Endodermal cell (in vitro differentiated cells): ENCODE data around the gene FBXO21. TPM values are rescaled to one million over a fixed set of nuclear protein-coding genes. Genes with fewer than 3 reads are reported as not detected.
A peak's percentile ranks its signal among the peaks of the same experiment; 100 is the strongest.

Experiments used
- DNase-seq: peaks from one replicate; pipeline ENCODE4 v3.0.0-alpha.2; 2017
- H3K27ac ChIP-seq: 2 replicates; pipeline ENCODE4 v1.5.1; 2013; ENCODE audit warnings: mild to moderate bottlenecking, low read depth, low read length, moderate library complexity
- H3K27me3 ChIP-seq: 2 replicates; pipeline ENCODE4 v1.6.1; 2013; ENCODE audit warnings: mild to moderate bottlenecking, low read length, moderate library complexity; ENCODE audit not compliant: insufficient read depth, control insufficient read depth, poor library complexity, severe bottlenecking
- H3K36me3 ChIP-seq: 2 replicates; pipeline ENCODE4 v1.7.0; 2013; ENCODE audit warnings: mild to moderate bottlenecking, low read length, moderate library complexity; ENCODE audit not compliant: control insufficient read depth, insufficient read depth
- H3K4me1 ChIP-seq: one replicate; pipeline ENCODE4 v1.7.0; 2013; ENCODE audit warnings: low read length; ENCODE audit not compliant: control insufficient read depth, insufficient read depth
- H3K4me3 ChIP-seq: 2 replicates; pipeline ENCODE4 v1.5.1; 2013; ENCODE audit warnings: mild to moderate bottlenecking, low read length, moderate library complexity
- H3K9ac ChIP-seq: 2 replicates; pipeline ENCODE4 v1.6.1; 2013; ENCODE audit warnings: mild to moderate bottlenecking, low read length, moderate library complexity; ENCODE audit not compliant: poor library complexity, severe bottlenecking; ENCODE audit errors: extremely low read depth
- H3K9me3 ChIP-seq: 2 replicates; pipeline ENCODE4 v1.6.1; 2013; ENCODE audit warnings: mild to moderate bottlenecking, low read length, moderate library complexity; ENCODE audit not compliant: control insufficient read depth
- H3K27ac Mint-ChIP-seq: 2 replicates; pipeline ENCODE4 v1.8.0; 2020; ENCODE audit warnings: mixed read lengths
- H3K27me3 Mint-ChIP-seq: 2 replicates; pipeline ENCODE4 v1.8.0; 2021; ENCODE audit warnings: mild to moderate bottlenecking, mixed read lengths; ENCODE audit not compliant: insufficient read depth
- H3K36me3 Mint-ChIP-seq: 2 replicates; pipeline ENCODE4 v1.8.0; 2020; ENCODE audit warnings: low read depth, mixed read lengths
- H3K4me1 Mint-ChIP-seq: 2 replicates; pipeline ENCODE4 v1.8.0; 2020; ENCODE audit warnings: mixed read lengths
- H3K4me3 Mint-ChIP-seq: 2 replicates; pipeline ENCODE4 v1.8.0; 2020; ENCODE audit warnings: mild to moderate bottlenecking, moderate library complexity, mixed read lengths
- H3K9me3 Mint-ChIP-seq: 2 replicates; pipeline ENCODE4 v1.8.0; 2020; ENCODE audit warnings: mild to moderate bottlenecking, mixed read lengths
- WGBS, 2 experiments: methylation state at CpG; one replicate each; pipeline versions ENCODE4 v1.1.5 to v1.1.7; 2013; ENCODE audit warnings: missing lambda C conversion rate in 2 of 2, mixed read lengths in 1 of 2; ENCODE audit not compliant: insufficient coverage in 1 of 2, insufficient read length in 1 of 2; 5-methylcytosine and 5-hydroxymethylcytosine counted together
- total RNA-seq, 2 donors: library from RNA; stranded (reverse); fragmentation: NEBNext Ultra II Directional in 1 of 2; extraction: Animal tissue kit (Norgen Biotek cat#: 25700) in 1 of 2; gene quantifications; 2 replicates in 1 of 2; 3 replicates in 1 of 2; pipeline ENCODE4 v1.2.1, GENCODE V29; 2021
- TF ChIP-seq, protein P1 (sequence below): fragments of 200-600 bp; sonication (generic); conservative IDR thresholded peaks from 2 replicates; pipeline ENCODE4 v1.5.0; 2021; ENCODE audit warnings: antibody characterized with exemption, mild to moderate bottlenecking

Gene FBXO21
- total RNA-seq, 2 donors from 2014 or later, result 46.5 to 54.6 TPM

- peak overlapping the region; percentile 83 for H3K27ac Mint-ChIP-seq
- H3K9me3 Mint-ChIP-seq, result peaks cover 2% of the 10 kb centered on the region
- 0 to 1% methylated on average over 19 to 52 of the region's 52 CpGs for WGBS, 2 experiments
- H3K4me1 ChIP-seq, result no peaks in the 10 kb centered on the region
- H3K36me3 Mint-ChIP-seq, result peaks cover 22% of the 10 kb centered on the region
- no peaks in the 10 kb centered on the region for H3K9me3 ChIP-seq
- H3K36me3 ChIP-seq, result peaks cover 22% of the 10 kb centered on the region
- H3K4me3 Mint-ChIP-seq, result peak overlapping the region; percentile 91
- peak overlapping the region; percentile 17 for H3K27ac ChIP-seq
- H3K4me3 ChIP-seq, result peak overlapping the region; percentile 95
- peaks cover 9% of the 10 kb centered on the region for H3K27me3 Mint-ChIP-seq
- DNase-seq, result peak; percentile 81
- H3K4me1 Mint-ChIP-seq, result peaks cover 16% of the 10 kb centered on the region
- peak overlapping the region; percentile 66 for H3K9ac ChIP-seq
- TF ChIP-seq, protein P1, sequence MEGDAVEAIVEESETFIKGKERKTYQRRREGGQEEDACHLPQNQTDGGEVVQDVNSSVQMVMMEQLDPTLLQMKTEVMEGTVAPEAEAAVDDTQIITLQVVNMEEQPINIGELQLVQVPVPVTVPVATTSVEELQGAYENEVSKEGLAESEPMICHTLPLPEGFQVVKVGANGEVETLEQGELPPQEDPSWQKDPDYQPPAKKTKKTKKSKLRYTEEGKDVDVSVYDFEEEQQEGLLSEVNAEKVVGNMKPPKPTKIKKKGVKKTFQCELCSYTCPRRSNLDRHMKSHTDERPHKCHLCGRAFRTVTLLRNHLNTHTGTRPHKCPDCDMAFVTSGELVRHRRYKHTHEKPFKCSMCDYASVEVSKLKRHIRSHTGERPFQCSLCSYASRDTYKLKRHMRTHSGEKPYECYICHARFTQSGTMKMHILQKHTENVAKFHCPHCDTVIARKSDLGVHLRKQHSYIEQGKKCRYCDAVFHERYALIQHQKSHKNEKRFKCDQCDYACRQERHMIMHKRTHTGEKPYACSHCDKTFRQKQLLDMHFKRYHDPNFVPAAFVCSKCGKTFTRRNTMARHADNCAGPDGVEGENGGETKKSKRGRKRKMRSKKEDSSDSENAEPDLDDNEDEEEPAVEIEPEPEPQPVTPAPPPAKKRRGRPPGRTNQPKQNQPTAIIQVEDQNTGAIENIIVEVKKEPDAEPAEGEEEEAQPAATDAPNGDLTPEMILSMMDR, result no peak
- H3K27me3 ChIP-seq, result no peaks in the 10 kb centered on the region
Measured at GRCh38 chr12:117189725-117190209, 503 bp downstream of the FBXO21 start.

DNA sequence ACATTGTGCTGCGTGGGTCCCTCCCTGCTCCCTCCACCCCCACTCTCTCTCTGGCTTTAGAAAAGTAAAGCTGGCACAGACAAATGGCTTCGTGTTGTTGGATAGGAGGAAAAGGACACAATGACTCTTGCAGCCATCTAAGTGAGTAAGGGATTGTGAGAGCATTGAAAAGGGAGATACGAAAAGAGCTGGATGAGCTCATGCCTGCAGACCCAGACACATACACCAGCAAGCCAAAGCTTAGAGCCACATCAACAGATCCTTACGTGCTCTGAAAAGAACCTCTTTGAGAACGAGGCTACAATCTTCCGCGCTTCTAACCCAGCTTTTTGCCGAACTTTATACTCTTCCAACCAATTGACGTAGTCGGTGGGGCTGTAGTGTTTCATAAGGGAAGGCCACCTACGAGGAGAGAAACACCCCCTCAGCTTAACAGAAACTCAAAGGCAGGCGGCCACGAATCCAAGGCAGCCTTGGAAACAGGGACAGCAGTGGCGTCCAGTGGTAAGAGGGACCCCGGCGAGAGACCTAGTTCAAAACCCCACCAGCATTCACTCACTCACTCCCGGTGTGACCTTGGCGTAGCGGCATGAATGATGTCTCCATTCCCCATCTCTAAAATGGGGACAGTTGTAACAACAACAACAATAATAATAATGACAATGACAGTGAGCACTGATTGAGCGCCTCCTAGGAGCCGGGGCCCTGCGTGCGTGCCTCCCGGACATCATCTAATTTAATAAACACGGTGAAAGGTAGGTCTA lies 1.1 kb downstream of the FBXO21 start:
- TF ChIP-seq, protein P1, result no peak
- Histone ChIP-seq H3K4me3 (peak overlapping the region; percentile 95), H3K27ac (peak overlapping the region; percentile 17), H3K9ac (peak overlapping the region; percentile 66), H3K9me3 (no peaks in the 10 kb centered on the region), H3K4me1 (no peaks in the 10 kb centered on the region), H3K27me3 (no peaks in the 10 kb centered on the region), H3K36me3 (peaks cover 28% of the 10 kb centered on the region)
- peak; percentile 68 for DNase-seq
- H3K4me1 Mint-ChIP-seq, result peaks cover 16% of the 10 kb centered on the region
- H3K36me3 Mint-ChIP-seq, result peaks cover 26% of the 10 kb centered on the region
- peaks cover 2% of the 10 kb centered on the region for H3K9me3 Mint-ChIP-seq
- peaks cover 9% of the 10 kb centered on the region for H3K27me3 Mint-ChIP-seq
- peak overlapping the region; percentile 80 for H3K27ac Mint-ChIP-seq
- 7 to 11% methylated on average over 7 to 25 of the region's 25 CpGs for WGBS, 2 experiments
- peak overlapping the region; percentile 91 for H3K4me3 Mint-ChIP-seq

DNA sequence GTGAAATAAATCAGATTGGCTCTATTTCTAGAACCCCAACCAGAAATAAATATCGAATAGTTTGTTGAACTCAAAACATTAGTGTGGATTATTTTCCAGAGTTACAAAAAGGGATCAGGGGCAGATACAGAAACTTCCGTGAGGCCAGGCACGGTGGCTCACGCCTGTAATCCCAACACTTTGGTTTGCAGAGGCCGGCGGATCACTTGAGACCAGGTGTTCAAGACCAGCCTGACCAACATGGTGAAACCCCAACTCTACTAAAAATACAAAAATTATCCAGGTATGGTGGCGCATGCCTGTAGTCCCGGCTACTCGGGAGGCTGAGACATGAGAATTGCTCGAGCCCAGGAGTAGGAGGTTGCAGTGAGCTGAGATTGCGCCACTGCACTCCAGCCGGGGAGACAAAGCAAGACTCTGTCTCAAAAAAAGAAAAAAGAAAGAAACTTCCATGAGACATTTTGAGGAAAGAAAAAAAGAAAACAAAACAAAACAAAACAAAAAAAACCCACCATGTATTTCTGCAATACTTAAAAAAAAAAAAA lies 2.1 kb downstream of the FBXO21 start:
- no peaks in the 10 kb centered on the region for H3K27me3 ChIP-seq
- no peak for DNase-seq
- H3K27ac ChIP-seq, result no peak overlapping the region
- Mint-ChIP-seq H3K4me1 (peaks cover 16% of the 10 kb centered on the region), H3K27ac (no peak overlapping the region), H3K27me3 (peaks cover 9% of the 10 kb centered on the region), H3K9me3 (no peaks in the 10 kb centered on the region), H3K36me3 (peaks cover 34% of the 10 kb centered on the region), H3K4me3 (peak overlapping the region; percentile 91)
- H3K4me3 ChIP-seq, result peak overlapping the region; percentile 95
- H3K9me3 ChIP-seq, result no peaks in the 10 kb centered on the region
- WGBS, 2 experiments, result 94 to 96% methylated on average over 9 to 11 of the region's 12 CpGs
- TF ChIP-seq, protein P1, result no peak
- no peaks in the 10 kb centered on the region for H3K4me1 ChIP-seq
- H3K9ac ChIP-seq, result no peak overlapping the region
- H3K36me3 ChIP-seq, result peaks cover 37% of the 10 kb centered on the region
